Heart left ventricle (tissue), 16 donors: ENCODE results near the gene MKX. TPM values are rescaled to one million over a fixed set of nuclear protein-coding genes. Genes with fewer than 3 reads are reported as not detected.

Experiments
- ATAC-seq, 4 donors: fragments of 200-7000 bp; cut with Tn5 transposase; one replicate each; pipeline ENCODE4 v1.9.1; 2020 to 2022; ENCODE audit warnings: moderate library complexity in 4 of 4, mild to moderate bottlenecking in 3 of 4, moderate number of reproducible peaks in 1 of 4
- DNase-seq, 5 donors: peaks; one replicate each; pipeline ENCODE4 v3.0.0-alpha.2; 2020
- H3K27ac ChIP-seq, 12 donors: fragments of 200-600 bp; sonication (generic) in 4 of 12; one replicate each; pipeline versions ENCODE4 v1.5.0 to v1.8.0; 2016 to 2022; ENCODE audit warnings: mild to moderate bottlenecking in 2 of 12
- H3K27me3 ChIP-seq, 9 donors: fragments of 200-600 bp; sonication (generic) in 2 of 9; one replicate each; pipeline versions ENCODE4 v1.5.1 to v1.8.0; 2016 to 2022; ENCODE audit warnings: mild to moderate bottlenecking in 3 of 9
- H3K36me3 ChIP-seq, 9 donors: fragments of 200-600 bp; sonication (generic) in 2 of 9; one replicate each; pipeline versions ENCODE4 v1.5.0 to v1.8.0; 2018 to 2022; ENCODE audit warnings: mild to moderate bottlenecking in 2 of 9
- H3K4me1 ChIP-seq, 12 donors: fragments of 200-600 bp; sonication (generic) in 4 of 12; one replicate each; pipeline versions ENCODE4 v1.5.0 to v1.8.0; 2016 to 2022; ENCODE audit warnings: mild to moderate bottlenecking in 3 of 12
- H3K4me3 ChIP-seq, 12 donors: fragments of 200-600 bp; sonication (generic) in 4 of 12; one replicate each; pipeline versions ENCODE4 v1.5.0 to v1.8.0; 2017 to 2022; ENCODE audit warnings: mild to moderate bottlenecking in 9 of 12, moderate library complexity in 4 of 12
- H3K9me3 ChIP-seq, 12 donors: fragments of 200-600 bp; sonication (generic) in 4 of 12; one replicate each; pipeline versions ENCODE4 v1.5.0 to v1.8.0; 2016 to 2022; ENCODE audit warnings: mild to moderate bottlenecking in 1 of 12
- CTCF ChIP-seq, 12 donors: fragments of 200-600 bp; sonication (generic) in 4 of 12; IDR thresholded peaks; one replicate each; pipeline versions ENCODE4 v1.5.0 to v1.8.0; 2018 to 2022; ENCODE audit warnings: antibody characterized with exemption in 12 of 12, mild to moderate bottlenecking in 5 of 12
- POLR2A ChIP-seq, 2 donors: fragments of 450-650 bp; IDR thresholded peaks; one replicate each; pipeline ENCODE4 v1.6.1; 2017; ENCODE audit warnings: antibody characterized with exemption in 2 of 2, mild to moderate bottlenecking in 2 of 2, moderate library complexity in 2 of 2
- WGBS, 4 donors: extraction: QIAGEN DNeasy Blood & Tissue Kit in 2 of 4; methylation state at CpG; one replicate each; pipeline versions ENCODE4 v1.1.5 to v1.1.7; 2013 to 2018; 5-methylcytosine and 5-hydroxymethylcytosine counted together
- intact Hi-C, 10 donors: fragments of 100-400 bp; cut with DNase I; formaldehyde crosslinking; loops; one replicate each; pipeline versions ENCODE4 v1.11.1 to v1.14.2; 2022
- polyA plus RNA-seq, 2 donors: library from polyadenylated mRNA; stranded (reverse); fragments of 200-250 nt; gene quantifications; one replicate each; pipeline ENCODE4 v1.2.3, GENCODE V29; 2013
- total RNA-seq, 9 donors: library from RNA; depleted of rRNA in 2 of 9; stranded (reverse); fragments of >200 nt in 2 of 9; fragmentation: NEBNext Ultra II Directional in 3 of 9; extraction: Animal tissue kit (Norgen Biotek cat#: 25700) in 3 of 9; gene quantifications; one replicate each; pipeline versions ENCODE4 v1.1.0 to v1.2.4, GENCODE V29; 2016 to 2023
- donor health status: ischemic (EF 13 %, LVEDD 7.1; RV severe dilation, severe dysfunction).
- donor health status: healthy with polysubstance abuse.
- donor health status: DM: no; HTN: yes; CAD: no.
- donor health status: DM: no; HTN: no; CAD: no.
- donor health status: ischemic (EF 25% LVEDD 6.9; RV normal size, moderate dysfunction).
- donor health status: ischemic (EF 25% LVEDD 5.7; RV mildly dilated, moderate dysfunction).
- donor health status: healthy.
- donor health status: DM: yes; HTN: yes; CAD: no.
- donor health status: ischemic (EF 35%, LVEDD 5.7; RV mildly dilated, moderate dysfunction).
- donor health status: nonischemic (EF 11% LVEDD 7.7; RV severe dilation, severe dysfunction).
- donor health status: DM: yes; HTN: yes; CAD: no.
- donor health status: PGD.
- donor health status: ischemic (EF 29% LVEDD 5.4; RV normal size, mild dysfunction).
- donor health status: nonischemic (EF 23%, LVEDD 6.1; RV moderate dilation, normal function).

MKX gene
- total and polyA plus RNA-seq, 11 donors: 0.06 to 1.5 (median 0.56) TPM; not detected in 4

- H3K27ac ChIP-seq: no peak overlapping the region
- ATAC-seq (no peak), DNase-seq (no peak)
- no peaks in the 10 kb centered on the region for H3K9me3 ChIP-seq
- no peaks in the 10 kb centered on the region for H3K4me1 ChIP-seq
- intact Hi-C loops: no loop called here
- 87 to 99% (median 93%) methylated on average over 1 of the region's 1 CpG for WGBS, 4 donors
- TF ChIP-seq POLR2A (IDR thresholded peaks at IDR 0.05) (no peak), CTCF (IDR thresholded peaks at IDR 0.05) (no peak)
- H3K4me3 ChIP-seq: no peak overlapping the region
- peaks cover 0 to 5% (median 0%) of the 10 kb centered on the region in 9 donors for H3K27me3 ChIP-seq
- no peaks in the 10 kb centered on the region for H3K36me3 ChIP-seq
Observed at GRCh38 chr10:27730041-27730440, 15.6 kb downstream of the MKX start.

GRCh38 chr10:27728338-27728737, 17.3 kb downstream of the MKX start:
- ATAC-seq: no peak
- Histone ChIP-seq H3K4me3 (no peak overlapping the region), H3K4me1 (no peaks in the 10 kb centered on the region), H3K9me3 (no peaks in the 10 kb centered on the region), H3K27ac (peak overlapping the region in 1 of 12 donors; percentile 22), H3K27me3 (no peaks in the 10 kb centered on the region), H3K36me3 (no peaks in the 10 kb centered on the region)
- 72 to 79% (median 77%) methylated on average over 3 of the region's 3 CpGs for WGBS, 4 donors
- DNase-seq: no peak
- intact Hi-C loops: loop anchor here in 1 of 10 donors (10.0 kb wide), 1 partner anchor 284 kb away; no protein-coding TSS in a partner anchor
- no peak for TF ChIP-seq CTCF (IDR thresholded peaks at IDR 0.05)
- no peak for TF ChIP-seq POLR2A (IDR thresholded peaks at IDR 0.05)

GRCh38 chr10:27724287-27724686, 21.3 kb downstream of the MKX start:
- no peak for ATAC-seq
- Histone ChIP-seq H3K4me1 (no peaks in the 10 kb centered on the region), H3K27ac (peak overlapping the region in 1 of 12 donors; percentile 6)

GRCh38 chr10:27723436-27723835, 22.2 kb downstream of the MKX start:
- H3K4me1 ChIP-seq: no peaks in the 10 kb centered on the region
- H3K27ac ChIP-seq: peak overlapping the region in 1 of 12 donors; percentile 6
- no peak overlapping the region for H3K4me3 ChIP-seq
- H3K9me3 ChIP-seq: no peaks in the 10 kb centered on the region
- DNase-seq: no peak
- TF ChIP-seq CTCF (IDR thresholded peaks at IDR 0.05) (no peak), POLR2A (IDR thresholded peaks at IDR 0.05) (no peak)
- no peaks in the 10 kb centered on the region for H3K36me3 ChIP-seq
- intact Hi-C loops: loop anchor here in 1 of 10 donors (10.0 kb wide), 1 partner anchor 279 kb away; no protein-coding TSS in a partner anchor
- ATAC-seq: no peak
- peaks cover 0 to 5% (median 0%) of the 10 kb centered on the region in 9 donors for H3K27me3 ChIP-seq

More at GRCh38 chr10:27724287-27724686, 21.3 kb downstream of the MKX start:
- Histone ChIP-seq H3K27me3 (peaks cover 0 to 5% (median 0%) of the 10 kb centered on the region in 9 donors), H3K36me3 (no peaks in the 10 kb centered on the region), H3K9me3 (no peaks in the 10 kb centered on the region), H3K4me3 (no peak overlapping the region)
- TF ChIP-seq CTCF (IDR thresholded peaks at IDR 0.05): peak in 2 of 12 donors; percentile 11 to 15
- TF ChIP-seq POLR2A (IDR thresholded peaks at IDR 0.05): no peak
- DNase-seq: no peak
- intact Hi-C loops: loop anchor here in 1 of 10 donors (10.0 kb wide), 1 partner anchor 279 kb away; no protein-coding TSS in a partner anchor
- 37 to 96% (median 82%) methylated on average over 1 of the region's 1 CpG for WGBS, 4 donors
